Panc1 (cell line): ENCODE measurements around the gene OLFML1. TPM values are rescaled to one million over a fixed set of nuclear protein-coding genes. Genes with fewer than 3 reads are reported as not detected.

ENCODE experiments used
- ATAC-seq: fragments of 200-7000 bp; cut with Tn5 transposase; 2 replicates; pipeline ENCODE4 v1.9.1; 2020; ENCODE audit warnings: mild to moderate bottlenecking, moderate library complexity
- BruUV-seq: library from RNA; stranded (reverse); fragments of 400-500 nt; replicated peaks from 2 replicates; lab custom pipeline; 2021; lab: Mats Ljungman, UMichigan
- CTCF ChIA-PET: fragments of 300-600 bp; sonication (Branson Sonifier 250); formaldehyde crosslinking; loops from one replicate; lab custom pipeline; 2022; ENCODE audit warnings: antibody characterized with exemption; lab: Charles Lee
- POLR2A ChIA-PET: fragments of 300-600 bp; sonication (Branson Sonifier 250); formaldehyde crosslinking; loops from one replicate; lab custom pipeline; 2022; ENCODE audit warnings: antibody characterized with exemption; lab: Charles Lee
- DNase-seq: peaks from one replicate; pipeline ENCODE4 v3.0.0-alpha.2; 2010; ENCODE audit warnings: low read depth, low spot score
- H3K27ac ChIP-seq: 2 replicates; pipeline ENCODE4 v1.5.1; 2011; ENCODE audit warnings: mild to moderate bottlenecking, low read length, inconsistent platforms
- H3K27me3 ChIP-seq: fragments of 200-500 bp; sonication (Bioruptor generic); 2 replicates; pipeline ENCODE4 v1.6.0; 2014; ENCODE audit warnings: low read length, inconsistent platforms; ENCODE audit not compliant: control insufficient read depth, insufficient read depth
- H3K36me3 ChIP-seq: fragments of 200-500 bp; sonication (Bioruptor generic); 2 replicates; pipeline ENCODE4 v1.5.1; 2014; ENCODE audit warnings: inconsistent platforms, mild to moderate bottlenecking, low read length, moderate library complexity; ENCODE audit not compliant: control insufficient read depth, insufficient read depth
- H3K4me1 ChIP-seq: 2 replicates; pipeline ENCODE4 v1.5.1; 2011; ENCODE audit warnings: inconsistent platforms, mild to moderate bottlenecking, low read length, moderate library complexity; ENCODE audit not compliant: control insufficient read depth, insufficient read depth
- H3K4me3 ChIP-seq, 2 experiments: 2 replicates each; pipeline ENCODE4 v1.5.1; 2011 to 2012; ENCODE audit warnings: low read depth in 2 of 2, low read length in 2 of 2, mild to moderate bottlenecking in 2 of 2, inconsistent platforms in 1 of 2, moderate library complexity in 1 of 2
- H3K9me3 ChIP-seq: fragments of 200-500 bp; sonication (Bioruptor generic); 2 replicates; pipeline ENCODE4 v1.5.1; 2014; ENCODE audit warnings: low read depth, mild to moderate bottlenecking, inconsistent platforms, low read length, moderate library complexity; ENCODE audit not compliant: control insufficient read depth, insufficient read depth
- POLR2AphosphoS5 ChIP-seq: IDR thresholded peaks from 2 replicates; pipeline ENCODE4 v1.6.1; 2012; ENCODE audit warnings: mild to moderate bottlenecking, low read depth, low read length, moderate library complexity
- SIN3A ChIP-seq: IDR thresholded peaks from 2 replicates; pipeline ENCODE4 v1.6.1; 2012; ENCODE audit warnings: low read depth, mild to moderate bottlenecking, low read length, moderate library complexity, borderline replicate concordance; ENCODE audit not compliant: insufficient read depth
- TCF7L2 ChIP-seq: IDR thresholded peaks from 2 replicates; pipeline ENCODE4 v1.6.1; 2011; ENCODE audit warnings: mild to moderate bottlenecking, low read depth, low read length, inconsistent platforms
- in situ Hi-C: cut with HindIII; loops from 2 replicates; pipeline ENCODE4 v1.10.0; 2016; ENCODE audit warnings: low sequenced_read_pairs, low pct_unique_long_range_greater_than_20kb
- intact Hi-C: fragments of 100-400 bp; cut with micrococcal nuclease; formaldehyde crosslinking; loops from one replicate; pipeline ENCODE4 v1.10.0; 2022; ENCODE audit not compliant: unreplicated experiment
- total RNA-seq: library from RNA; stranded (reverse); gene quantifications from one replicate; pipeline ENCODE4 v1.2.1, GENCODE V29; 2021; ENCODE audit not compliant: unreplicated experiment
- TF ChIP-seq, protein P1 (sequence below), 2 experiments: IDR thresholded peaks; 2 replicates each; pipeline ENCODE4 v1.6.1; 2011 to 2012; ENCODE audit warnings: low read depth in 2 of 2, control low read depth in 1 of 2, low read length in 1 of 2, mild to moderate bottlenecking in 1 of 2, moderate library complexity in 1 of 2; ENCODE audit not compliant: insufficient read depth in 1 of 2
- TF ChIP-seq, protein P2 (sequence below): fragments of 450-650 bp; IDR thresholded peaks from 2 replicates; pipeline ENCODE4 v1.5.1; 2017; ENCODE audit warnings: mild to moderate bottlenecking

Gene OLFML1
- total RNA-seq, 1 experiment from 2014 or later, result not detected

DNA sequence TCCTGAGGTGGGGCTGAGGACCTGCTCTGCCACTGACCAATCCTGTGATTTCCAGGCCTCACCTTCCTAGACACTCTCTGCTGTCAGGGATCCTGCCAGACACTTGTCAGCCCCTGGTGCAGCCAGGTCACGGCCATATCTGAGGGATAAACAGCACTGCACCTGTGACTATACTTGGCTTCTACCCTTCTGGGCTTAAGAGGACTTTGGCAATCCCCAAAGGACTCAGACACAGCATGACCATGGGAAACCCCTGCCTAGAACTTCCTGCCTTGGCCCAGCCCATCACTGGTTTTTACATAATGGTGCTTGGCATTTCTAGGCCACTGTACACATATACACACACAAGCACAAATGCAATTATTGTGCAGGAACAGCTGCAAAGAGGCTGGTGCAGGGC, 11.6 kb upstream of the OLFML1 start:
- TF ChIP-seq SIN3A, result no peak
- Histone ChIP-seq H3K4me1 (no peaks in the 10 kb centered on the region), H3K27me3 (peaks cover 14% of the 10 kb centered on the region), H3K4me3 (no peak overlapping the region), H3K36me3 (no peaks in the 10 kb centered on the region), H3K9me3 (no peaks in the 10 kb centered on the region), H3K27ac (no peak overlapping the region)
- POLR2A ChIA-PET, result no interaction called here
- ATAC-seq, result no peak
- no TSS peak for BruUV-seq
- in situ Hi-C loops (no loop called here), intact Hi-C loops (no loop called here)
- CTCF ChIA-PET, result no interaction called here
- no peak for DNase-seq

DNA sequence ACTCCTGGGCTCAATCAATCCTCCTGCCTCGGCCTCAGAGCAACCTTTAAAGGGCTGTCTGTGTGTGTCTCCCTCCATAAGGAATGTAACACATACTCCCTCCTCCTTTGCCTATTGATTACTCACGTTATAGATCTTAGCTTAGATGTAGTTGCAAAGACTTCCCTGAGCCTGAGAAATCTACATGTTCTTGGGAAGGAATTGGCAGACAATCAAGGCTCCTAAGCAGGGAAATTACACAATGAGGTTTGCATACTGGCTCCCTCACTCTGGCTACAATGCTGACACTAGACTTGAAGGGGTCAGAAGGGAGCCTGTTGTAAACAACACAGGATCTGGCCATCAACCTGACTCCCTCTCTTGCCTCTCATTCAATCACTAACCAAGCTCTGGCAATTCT, 5.2 kb upstream of the OLFML1 start:
- ATAC-seq (no peak), DNase-seq (no peak)
- ChIA-PET CTCF (no interaction called here), POLR2A (no interaction called here)
- Histone ChIP-seq H3K9me3 (no peaks in the 10 kb centered on the region), H3K4me3 (no peak overlapping the region), H3K36me3 (no peaks in the 10 kb centered on the region), H3K27ac (no peak overlapping the region), H3K27me3 (peaks cover 10% of the 10 kb centered on the region), H3K4me1 (no peaks in the 10 kb centered on the region)
- in situ Hi-C loops (no loop called here), intact Hi-C loops (no loop called here)
- TF ChIP-seq, protein P1, sequence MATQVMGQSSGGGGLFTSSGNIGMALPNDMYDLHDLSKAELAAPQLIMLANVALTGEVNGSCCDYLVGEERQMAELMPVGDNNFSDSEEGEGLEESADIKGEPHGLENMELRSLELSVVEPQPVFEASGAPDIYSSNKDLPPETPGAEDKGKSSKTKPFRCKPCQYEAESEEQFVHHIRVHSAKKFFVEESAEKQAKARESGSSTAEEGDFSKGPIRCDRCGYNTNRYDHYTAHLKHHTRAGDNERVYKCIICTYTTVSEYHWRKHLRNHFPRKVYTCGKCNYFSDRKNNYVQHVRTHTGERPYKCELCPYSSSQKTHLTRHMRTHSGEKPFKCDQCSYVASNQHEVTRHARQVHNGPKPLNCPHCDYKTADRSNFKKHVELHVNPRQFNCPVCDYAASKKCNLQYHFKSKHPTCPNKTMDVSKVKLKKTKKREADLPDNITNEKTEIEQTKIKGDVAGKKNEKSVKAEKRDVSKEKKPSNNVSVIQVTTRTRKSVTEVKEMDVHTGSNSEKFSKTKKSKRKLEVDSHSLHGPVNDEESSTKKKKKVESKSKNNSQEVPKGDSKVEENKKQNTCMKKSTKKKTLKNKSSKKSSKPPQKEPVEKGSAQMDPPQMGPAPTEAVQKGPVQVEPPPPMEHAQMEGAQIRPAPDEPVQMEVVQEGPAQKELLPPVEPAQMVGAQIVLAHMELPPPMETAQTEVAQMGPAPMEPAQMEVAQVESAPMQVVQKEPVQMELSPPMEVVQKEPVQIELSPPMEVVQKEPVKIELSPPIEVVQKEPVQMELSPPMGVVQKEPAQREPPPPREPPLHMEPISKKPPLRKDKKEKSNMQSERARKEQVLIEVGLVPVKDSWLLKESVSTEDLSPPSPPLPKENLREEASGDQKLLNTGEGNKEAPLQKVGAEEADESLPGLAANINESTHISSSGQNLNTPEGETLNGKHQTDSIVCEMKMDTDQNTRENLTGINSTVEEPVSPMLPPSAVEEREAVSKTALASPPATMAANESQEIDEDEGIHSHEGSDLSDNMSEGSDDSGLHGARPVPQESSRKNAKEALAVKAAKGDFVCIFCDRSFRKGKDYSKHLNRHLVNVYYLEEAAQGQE (IDR thresholded peaks at IDR 0.05; ENCODE audit: insufficient read depth in 1 of 2, low read depth in 2 of 2, low read length in 1 of 2), result no peak
- TF ChIP-seq, protein P2, sequence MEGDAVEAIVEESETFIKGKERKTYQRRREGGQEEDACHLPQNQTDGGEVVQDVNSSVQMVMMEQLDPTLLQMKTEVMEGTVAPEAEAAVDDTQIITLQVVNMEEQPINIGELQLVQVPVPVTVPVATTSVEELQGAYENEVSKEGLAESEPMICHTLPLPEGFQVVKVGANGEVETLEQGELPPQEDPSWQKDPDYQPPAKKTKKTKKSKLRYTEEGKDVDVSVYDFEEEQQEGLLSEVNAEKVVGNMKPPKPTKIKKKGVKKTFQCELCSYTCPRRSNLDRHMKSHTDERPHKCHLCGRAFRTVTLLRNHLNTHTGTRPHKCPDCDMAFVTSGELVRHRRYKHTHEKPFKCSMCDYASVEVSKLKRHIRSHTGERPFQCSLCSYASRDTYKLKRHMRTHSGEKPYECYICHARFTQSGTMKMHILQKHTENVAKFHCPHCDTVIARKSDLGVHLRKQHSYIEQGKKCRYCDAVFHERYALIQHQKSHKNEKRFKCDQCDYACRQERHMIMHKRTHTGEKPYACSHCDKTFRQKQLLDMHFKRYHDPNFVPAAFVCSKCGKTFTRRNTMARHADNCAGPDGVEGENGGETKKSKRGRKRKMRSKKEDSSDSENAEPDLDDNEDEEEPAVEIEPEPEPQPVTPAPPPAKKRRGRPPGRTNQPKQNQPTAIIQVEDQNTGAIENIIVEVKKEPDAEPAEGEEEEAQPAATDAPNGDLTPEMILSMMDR, result no peak
- TF ChIP-seq SIN3A (no peak), TCF7L2 (no peak), POLR2AphosphoS5 (no peak)
- BruUV-seq, result no TSS peak

DNA sequence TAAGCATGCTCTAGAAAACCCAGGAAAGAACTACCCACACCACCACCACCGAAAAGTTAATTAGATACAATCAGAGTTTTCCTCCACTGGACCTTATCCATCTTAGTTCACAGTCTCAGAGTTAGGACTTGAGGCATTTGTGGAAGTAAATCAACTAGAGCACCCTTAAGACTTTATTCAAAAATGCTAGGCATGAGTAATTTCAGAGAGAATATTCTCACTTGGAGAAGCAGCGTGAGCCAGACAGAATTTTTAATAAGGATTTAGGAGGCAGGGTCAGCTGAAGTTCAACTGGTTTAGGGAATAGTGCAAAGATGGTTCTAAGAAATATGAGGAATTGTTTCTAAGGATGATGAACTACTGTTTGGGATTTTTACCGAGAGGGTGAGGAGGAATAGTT, 1.2 kb upstream of the OLFML1 start:
- POLR2A ChIA-PET, result no interaction called here
- no peak for TF ChIP-seq SIN3A
- TF ChIP-seq TCF7L2, result no peak
- TF ChIP-seq POLR2AphosphoS5, result no peak
- TF ChIP-seq, protein P2, result no peak
- TF ChIP-seq, protein P1 (IDR thresholded peaks at IDR 0.05; ENCODE audit: insufficient read depth in 1 of 2, low read depth in 2 of 2, low read length in 1 of 2), result no peak
- in situ Hi-C loops, result no loop called here

More for the DNA sequence above, 1.2 kb upstream of the OLFML1 start:
- ATAC-seq, result no peak
- H3K4me3 ChIP-seq, result no peak overlapping the region
- H3K9me3 ChIP-seq, result no peaks in the 10 kb centered on the region
- H3K36me3 ChIP-seq, result no peaks in the 10 kb centered on the region
- no TSS peak for BruUV-seq
- no peak for DNase-seq
- no peak overlapping the region for H3K27ac ChIP-seq
- peaks cover 5% of the 10 kb centered on the region for H3K27me3 ChIP-seq
- no peaks in the 10 kb centered on the region for H3K4me1 ChIP-seq
- CTCF ChIA-PET, result no interaction called here
- intact Hi-C loops, result no loop called here
